ENCODE data around the gene KRTAP5-10.
"Not testable (repeated sequence)": the region's sequence is repeated elsewhere in the genome, so short reads cannot be mapped to it uniquely, and the experiment has no call there.

The KRTAP5-10 gene

DNA sequence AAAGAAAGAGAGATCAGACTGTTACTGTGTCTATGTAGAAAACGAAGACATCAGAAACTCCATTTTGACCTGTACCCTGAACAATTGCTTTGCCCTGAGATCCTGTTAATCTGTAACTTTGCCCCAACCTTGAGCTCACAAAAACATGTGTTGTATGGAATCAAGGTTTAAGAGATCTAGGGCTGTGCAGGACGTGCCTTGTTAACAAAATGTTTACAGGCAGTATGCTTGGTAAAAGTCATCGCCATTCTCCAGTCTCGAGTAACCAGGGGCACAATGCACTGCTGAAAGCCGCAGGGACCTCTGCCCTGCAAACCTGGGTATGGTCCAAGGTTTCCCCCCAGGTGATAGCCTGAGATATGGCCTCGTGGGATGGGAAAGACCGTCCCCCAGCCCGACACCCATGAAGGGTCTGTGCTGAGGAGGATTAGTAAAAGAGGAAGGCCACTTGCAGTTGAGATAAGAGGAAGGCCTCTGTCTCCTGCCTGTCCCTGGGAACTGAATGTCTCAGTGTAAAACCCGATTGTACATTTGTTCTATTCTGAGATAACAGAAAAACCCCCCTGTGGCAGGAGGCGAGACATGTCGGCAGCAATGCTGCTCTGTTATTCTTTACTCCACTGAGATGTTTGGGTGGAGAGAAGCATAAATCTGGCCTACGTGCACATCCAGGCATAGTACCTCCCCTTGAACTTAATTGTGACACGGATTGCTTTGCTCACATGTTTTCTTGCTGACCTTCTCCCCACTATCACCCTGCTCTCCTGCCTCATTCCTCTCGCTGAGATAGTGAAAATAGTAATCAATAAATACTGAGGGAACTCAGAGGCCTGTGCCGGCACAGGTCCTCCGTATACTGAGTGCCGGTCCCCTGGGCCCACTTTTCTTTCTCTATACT is 30.4 kb upstream of the KRTAP5-10 start:
- not testable (repeated sequence) for H3K4me3 ChIP-seq (ENCODE audit: low read depth, low read length); H3K4me1 ChIP-seq (ENCODE audit: control insufficient read depth, insufficient read depth, low read length, unreplicated experiment); H3K27me3 ChIP-seq (ENCODE audit: insufficient read depth, low read length); H3K27ac ChIP-seq (ENCODE audit: low read depth, low read length); H2AFZ ChIP-seq (ENCODE audit: low read length, unreplicated experiment); H3K79me2 ChIP-seq (ENCODE audit: control insufficient read depth, insufficient read depth, low read length, unreplicated experiment); H3K36me3 ChIP-seq (ENCODE audit: insufficient read depth, low read length)

DNA sequence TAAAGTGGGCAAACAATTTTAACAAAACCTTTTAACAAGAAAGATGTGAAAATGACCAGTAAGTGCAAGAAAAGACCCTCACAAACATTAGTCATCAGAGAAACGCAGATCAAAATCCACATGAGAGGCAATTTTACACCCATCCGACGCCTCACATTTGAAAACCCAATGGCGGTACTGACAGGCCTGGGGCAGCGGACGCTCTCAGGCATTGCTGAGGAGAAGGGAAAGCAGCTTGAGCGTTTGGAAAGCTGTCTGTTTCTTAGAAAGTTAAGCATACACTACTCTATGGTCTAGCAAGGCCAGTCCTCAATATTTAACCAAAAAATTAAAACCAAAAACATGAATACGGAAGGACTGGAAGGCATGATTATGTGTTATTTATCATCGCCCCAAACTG is 29.5 kb upstream of the KRTAP5-10 start:
- H3K36me3 ChIP-seq (ENCODE audit: insufficient read depth, low read length), result no peaks in the 10 kb centered on the region
- H2AFZ ChIP-seq (ENCODE audit: low read length, unreplicated experiment), result no peak overlapping the region
- peaks cover 4% of the 10 kb centered on the region; the same call in 1 of the 2 replicates for H3K27me3 ChIP-seq (ENCODE audit: insufficient read depth, low read length)
- H3K4me1 ChIP-seq (ENCODE audit: control insufficient read depth, insufficient read depth, low read length, unreplicated experiment), result no peaks in the 10 kb centered on the region
- H3K79me2 ChIP-seq (ENCODE audit: control insufficient read depth, insufficient read depth, low read length, unreplicated experiment), result no peaks in the 10 kb centered on the region
- H3K27ac ChIP-seq (ENCODE audit: low read depth, low read length), result no peak overlapping the region
- H3K4me3 ChIP-seq (ENCODE audit: low read depth, low read length), result no peak overlapping the region

DNA sequence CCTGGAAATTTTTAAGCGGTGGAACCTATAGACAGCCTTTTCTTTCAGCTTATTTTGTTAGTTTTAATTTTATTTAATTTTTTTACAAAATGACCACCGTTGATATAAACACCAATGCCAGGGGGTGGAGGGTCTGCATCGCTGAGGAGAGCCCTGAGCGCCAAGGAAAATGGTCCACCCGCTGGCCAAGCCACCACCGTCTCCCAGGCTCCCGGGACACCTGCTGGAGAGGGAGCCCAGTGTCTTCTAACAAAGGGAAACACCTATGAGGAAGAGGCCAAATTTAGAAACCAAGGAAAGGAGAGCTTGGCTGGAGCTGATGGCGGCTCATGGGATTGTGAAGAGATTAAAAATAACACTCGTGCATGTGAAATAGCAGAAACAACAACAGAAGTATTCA is 27.8 kb upstream of the KRTAP5-10 start:
- no peaks in the 10 kb centered on the region for H3K4me1 ChIP-seq (ENCODE audit: control insufficient read depth, insufficient read depth, low read length, unreplicated experiment)
- H3K4me3 ChIP-seq (ENCODE audit: low read depth, low read length), result no peak overlapping the region
- no peaks in the 10 kb centered on the region for H3K36me3 ChIP-seq (ENCODE audit: insufficient read depth, low read length)
- H3K79me2 ChIP-seq (ENCODE audit: control insufficient read depth, insufficient read depth, low read length, unreplicated experiment), result no peaks in the 10 kb centered on the region
- no peak overlapping the region for H3K27ac ChIP-seq (ENCODE audit: low read depth, low read length)
- H3K27me3 ChIP-seq (ENCODE audit: insufficient read depth, low read length), result peaks cover 18% of the 10 kb centered on the region; the same call in 1 of the 2 replicates
- no peak overlapping the region for H2AFZ ChIP-seq (ENCODE audit: low read length, unreplicated experiment)

DNA sequence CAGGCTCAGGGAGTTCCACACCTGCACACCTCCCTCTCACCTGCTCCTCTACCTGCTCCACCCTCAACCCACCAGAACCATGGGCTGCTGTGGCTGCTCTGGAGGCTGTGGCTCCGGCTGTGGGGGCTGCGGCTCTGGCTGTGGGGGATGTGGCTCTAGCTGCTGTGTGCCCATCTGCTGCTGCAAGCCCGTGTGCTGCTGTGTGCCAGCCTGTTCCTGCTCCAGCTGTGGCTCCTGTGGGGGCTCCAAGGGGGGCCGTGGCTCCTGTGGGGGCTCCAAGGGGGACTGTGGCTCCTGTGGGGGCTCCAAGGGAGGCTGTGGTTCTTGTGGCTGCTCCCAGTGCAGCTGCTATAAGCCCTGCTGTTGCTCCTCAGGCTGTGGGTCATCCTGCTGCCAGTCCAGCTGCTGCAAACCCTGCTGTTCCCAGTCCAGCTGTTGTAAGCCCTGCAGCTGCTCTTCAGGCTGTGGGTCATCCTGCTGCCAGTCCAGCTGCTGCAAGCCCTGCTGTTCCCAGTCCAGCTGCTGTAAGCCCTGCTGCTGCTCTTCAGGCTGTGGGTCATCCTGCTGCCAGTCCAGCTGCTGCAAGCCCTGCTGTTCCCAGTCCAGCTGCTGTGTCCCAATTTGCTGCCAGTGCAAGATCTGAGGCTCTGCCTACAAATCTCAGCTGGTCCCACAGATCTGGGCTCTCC is 27.2 kb upstream of the KRTAP5-10 start, which contains the start of gene KRTAP5-8:
TSS of gene KRTAP5-8 (plus strand) at position 49 of the 689 bp plus-strand sequence. CDS start at position 80, 31 bp downstream.
- H2AFZ ChIP-seq (ENCODE audit: low read length, unreplicated experiment); H3K27ac ChIP-seq (ENCODE audit: low read depth, low read length); H3K36me3 ChIP-seq (ENCODE audit: insufficient read depth, low read length); H3K79me2 ChIP-seq (ENCODE audit: control insufficient read depth, insufficient read depth, low read length, unreplicated experiment); H3K4me1 ChIP-seq (ENCODE audit: control insufficient read depth, insufficient read depth, low read length, unreplicated experiment); H3K4me3 ChIP-seq (ENCODE audit: low read depth, low read length): not testable (repeated sequence)
- peaks cover 19% of the 10 kb centered on the region; the same call in 1 of the 2 replicates for H3K27me3 ChIP-seq (ENCODE audit: insufficient read depth, low read length)

DNA sequence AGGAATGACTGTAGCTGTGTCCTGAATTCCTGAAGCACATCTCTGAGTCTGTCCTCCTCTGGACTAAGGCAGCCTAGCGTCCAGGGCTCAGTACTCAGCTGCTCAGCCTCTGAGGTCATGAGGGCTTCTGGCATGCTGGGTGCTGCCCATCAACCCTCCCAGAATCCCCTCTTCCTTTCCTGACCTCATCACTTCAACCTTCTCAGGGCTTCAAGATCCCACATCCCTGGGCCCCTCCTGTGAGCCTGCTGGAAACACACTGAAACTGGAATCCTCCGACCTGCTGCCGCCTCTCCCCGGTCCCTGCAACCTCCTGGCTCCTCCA is 26.7 kb upstream of the KRTAP5-10 start:
- H3K79me2 ChIP-seq (ENCODE audit: control insufficient read depth, insufficient read depth, low read length, unreplicated experiment), result no peaks in the 10 kb centered on the region
- no peak overlapping the region for H2AFZ ChIP-seq (ENCODE audit: low read length, unreplicated experiment)
- H3K27ac ChIP-seq (ENCODE audit: low read depth, low read length), result no peak overlapping the region
- H3K4me3 ChIP-seq (ENCODE audit: low read depth, low read length), result no peak overlapping the region
- no peaks in the 10 kb centered on the region for H3K4me1 ChIP-seq (ENCODE audit: control insufficient read depth, insufficient read depth, low read length, unreplicated experiment)
- peaks cover 23% of the 10 kb centered on the region; the same call in 1 of the 2 replicates for H3K27me3 ChIP-seq (ENCODE audit: insufficient read depth, low read length)
- H3K36me3 ChIP-seq (ENCODE audit: insufficient read depth, low read length), result no peaks in the 10 kb centered on the region

DNA sequence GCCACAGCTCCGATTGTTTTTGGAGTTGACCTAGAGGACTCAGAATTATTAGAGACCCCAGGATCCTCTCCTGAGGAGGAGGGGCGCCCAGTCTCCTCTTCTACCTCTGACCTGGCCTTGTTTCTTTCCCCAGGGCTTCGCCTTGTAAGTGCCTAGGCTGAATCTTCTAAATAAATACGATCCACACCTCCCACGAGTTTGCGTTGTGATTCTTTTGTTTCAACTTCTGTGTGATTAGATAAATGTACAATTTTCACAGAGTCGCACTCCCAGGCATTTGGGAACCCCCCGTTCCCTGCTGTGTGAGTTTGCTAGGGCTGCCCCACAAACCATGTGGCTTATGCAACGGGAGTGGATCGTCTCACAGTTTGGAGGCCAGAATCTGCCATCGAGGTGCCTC is 26.3 kb upstream of the KRTAP5-10 start:
- H3K4me1 ChIP-seq (ENCODE audit: control insufficient read depth, insufficient read depth, low read length, unreplicated experiment), result no peaks in the 10 kb centered on the region
- H3K36me3 ChIP-seq (ENCODE audit: insufficient read depth, low read length), result no peaks in the 10 kb centered on the region
- no peak overlapping the region for H3K27ac ChIP-seq (ENCODE audit: low read depth, low read length)
- no peak overlapping the region for H3K4me3 ChIP-seq (ENCODE audit: low read depth, low read length)
- H2AFZ ChIP-seq (ENCODE audit: low read length, unreplicated experiment), result no peak overlapping the region
- peaks cover 27% of the 10 kb centered on the region; the same call in 1 of the 2 replicates for H3K27me3 ChIP-seq (ENCODE audit: insufficient read depth, low read length)
- H3K79me2 ChIP-seq (ENCODE audit: control insufficient read depth, insufficient read depth, low read length, unreplicated experiment), result no peaks in the 10 kb centered on the region

DNA sequence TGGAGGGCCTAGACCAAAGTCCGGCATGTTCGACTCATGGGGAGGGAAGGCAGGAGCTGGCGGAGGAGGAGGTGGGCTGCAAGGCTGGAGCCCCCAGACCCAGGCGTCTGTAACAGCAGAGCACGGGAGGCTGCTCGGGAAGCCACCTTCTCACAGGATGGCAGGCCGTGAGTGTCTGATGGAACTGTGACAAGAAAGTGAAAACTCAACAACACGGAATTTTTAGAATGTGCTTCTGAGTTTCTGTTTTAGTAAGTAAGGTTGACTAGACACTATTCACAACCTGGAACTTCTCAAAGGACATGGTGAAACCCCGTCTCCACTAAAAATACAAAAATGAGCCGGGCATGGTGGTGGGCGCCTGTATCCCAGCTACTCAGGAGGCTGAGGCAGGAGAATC is 25.4 kb upstream of the KRTAP5-10 start:
- not testable (repeated sequence) for H3K4me1 ChIP-seq (ENCODE audit: control insufficient read depth, insufficient read depth, low read length, unreplicated experiment); H3K36me3 ChIP-seq (ENCODE audit: insufficient read depth, low read length); H3K79me2 ChIP-seq (ENCODE audit: control insufficient read depth, insufficient read depth, low read length, unreplicated experiment); H2AFZ ChIP-seq (ENCODE audit: low read length, unreplicated experiment); H3K4me3 ChIP-seq (ENCODE audit: low read depth, low read length); H3K27ac ChIP-seq (ENCODE audit: low read depth, low read length)
- H3K27me3 ChIP-seq (ENCODE audit: insufficient read depth, low read length), result peaks cover 30% of the 10 kb centered on the region; the same call in 1 of the 2 replicates

DNA sequence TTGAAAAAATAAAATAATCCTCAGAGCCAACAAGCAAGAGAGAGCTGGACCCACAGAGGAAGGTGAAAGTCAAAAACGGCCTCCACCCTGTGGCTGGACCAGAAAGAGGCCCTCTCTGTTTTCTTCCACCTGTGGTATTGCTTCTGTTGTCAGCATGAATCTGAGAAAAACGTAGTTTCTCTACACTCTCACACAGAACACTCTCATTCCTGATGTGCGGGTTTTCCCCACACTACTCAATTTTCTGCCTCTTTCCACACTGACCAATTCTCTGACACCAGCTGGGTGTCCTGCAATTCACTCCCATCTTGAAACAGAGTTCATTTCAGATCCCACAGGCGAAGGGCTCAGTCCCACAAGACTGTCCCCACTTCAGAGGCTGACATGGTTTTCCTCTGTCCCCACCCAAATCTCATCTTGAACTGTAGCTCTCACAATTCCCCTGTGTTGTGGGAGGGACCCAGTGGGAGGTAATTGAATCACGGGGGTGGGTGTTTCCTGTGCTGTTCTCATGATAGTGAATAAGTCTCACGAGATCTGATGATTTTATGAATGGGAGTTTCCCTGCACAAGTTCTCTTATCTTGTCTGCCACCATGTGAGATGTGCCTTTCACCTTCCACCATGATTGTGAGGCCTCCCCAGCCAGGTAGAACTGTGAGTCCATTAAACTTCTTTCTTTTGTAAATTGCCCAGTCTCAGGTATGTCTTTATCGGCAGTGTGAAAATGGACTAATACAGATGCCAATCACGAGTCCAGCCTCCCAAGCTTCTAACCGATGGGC is 24.6 kb upstream of the KRTAP5-10 start:
- H2AFZ ChIP-seq (ENCODE audit: low read length, unreplicated experiment); H3K79me2 ChIP-seq (ENCODE audit: control insufficient read depth, insufficient read depth, low read length, unreplicated experiment); H3K4me1 ChIP-seq (ENCODE audit: control insufficient read depth, insufficient read depth, low read length, unreplicated experiment); H3K4me3 ChIP-seq (ENCODE audit: low read depth, low read length); H3K27ac ChIP-seq (ENCODE audit: low read depth, low read length); H3K36me3 ChIP-seq (ENCODE audit: insufficient read depth, low read length): not testable (repeated sequence)
- H3K27me3 ChIP-seq (ENCODE audit: insufficient read depth, low read length), result peaks cover 38% of the 10 kb centered on the region; the same call in 1 of the 2 replicates

DNA sequence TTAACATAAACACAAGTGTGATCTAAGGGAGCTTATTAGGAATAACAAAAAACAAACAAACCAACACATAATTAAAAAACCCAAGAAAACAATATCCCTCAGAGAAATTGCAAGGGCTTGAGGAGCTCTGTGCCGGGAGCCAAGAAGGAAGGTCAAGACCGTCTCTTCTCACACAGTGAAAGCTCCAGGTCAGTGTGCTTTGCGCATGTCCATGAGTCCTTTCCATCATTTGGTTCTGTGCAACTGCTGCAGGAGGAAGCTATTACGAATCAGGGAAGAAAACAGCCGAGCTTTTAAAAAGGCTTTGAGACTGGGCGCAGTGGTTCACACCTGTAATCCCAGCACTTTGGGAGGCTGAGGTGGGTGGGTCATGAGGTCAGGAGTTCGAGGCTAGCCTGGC is 23.0 kb upstream of the KRTAP5-10 start:
- no peak overlapping the region for H3K4me3 ChIP-seq (ENCODE audit: low read depth, low read length)
- no peak overlapping the region for H2AFZ ChIP-seq (ENCODE audit: low read length, unreplicated experiment)
- H3K27ac ChIP-seq (ENCODE audit: low read depth, low read length), result no peak overlapping the region
- no peaks in the 10 kb centered on the region for H3K36me3 ChIP-seq (ENCODE audit: insufficient read depth, low read length)
- H3K4me1 ChIP-seq (ENCODE audit: control insufficient read depth, insufficient read depth, low read length, unreplicated experiment), result no peaks in the 10 kb centered on the region
- H3K27me3 ChIP-seq (ENCODE audit: insufficient read depth, low read length), result peaks cover 50% of the 10 kb centered on the region
- no peaks in the 10 kb centered on the region for H3K79me2 ChIP-seq (ENCODE audit: control insufficient read depth, insufficient read depth, low read length, unreplicated experiment)

DNA sequence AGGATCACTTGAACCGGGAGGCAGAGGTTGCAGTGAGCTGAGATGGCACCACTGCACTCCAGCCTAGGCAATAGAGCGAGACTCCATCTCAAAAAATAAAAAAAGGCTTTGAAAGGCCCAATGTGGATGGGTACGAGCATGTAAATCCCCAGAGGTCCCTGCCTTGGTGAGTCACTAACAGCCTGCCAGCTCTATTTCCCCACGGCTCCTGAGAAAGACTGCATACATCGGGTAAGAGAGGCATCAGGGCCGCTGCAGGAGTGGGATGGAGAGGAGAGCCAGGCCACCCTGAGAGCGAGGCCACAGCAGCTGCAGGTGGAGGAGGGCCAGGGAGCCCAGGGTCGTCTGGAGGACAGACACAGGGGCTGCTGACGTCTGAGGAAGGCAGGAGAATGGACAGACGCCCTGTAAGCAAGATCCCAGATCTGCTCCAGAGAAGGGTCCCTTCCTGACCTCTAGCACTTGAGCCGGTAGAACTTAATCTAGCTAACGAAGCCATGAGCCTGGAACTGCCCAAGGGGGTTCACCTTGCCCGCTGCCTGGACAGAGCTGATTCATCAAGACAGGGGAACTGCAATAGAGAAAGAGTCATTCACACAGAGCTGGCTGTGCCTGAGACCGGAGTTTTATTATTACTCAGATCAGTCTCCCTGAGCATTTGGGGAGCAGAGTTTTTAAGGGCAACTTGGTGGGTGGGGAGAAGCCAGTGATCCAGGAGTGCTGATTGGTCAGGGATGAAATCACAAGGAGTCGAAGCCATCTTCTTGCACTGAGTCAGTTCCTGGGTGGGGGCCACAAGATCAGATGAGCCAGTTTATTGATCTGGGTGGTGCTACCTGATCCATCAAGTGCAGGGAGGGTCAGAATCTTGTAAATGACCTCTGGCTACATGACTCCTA is 22.2 kb upstream of the KRTAP5-10 start:
- Histone ChIP-seq H3K27ac (ENCODE audit: low read depth, low read length) (no peak overlapping the region), H3K4me1 (ENCODE audit: control insufficient read depth, insufficient read depth, low read length, unreplicated experiment) (no peaks in the 10 kb centered on the region), H3K27me3 (ENCODE audit: insufficient read depth, low read length) (peaks cover 57% of the 10 kb centered on the region), H3K4me3 (ENCODE audit: low read depth, low read length) (no peak overlapping the region), H2AFZ (ENCODE audit: low read length, unreplicated experiment) (no peak overlapping the region), H3K36me3 (ENCODE audit: insufficient read depth, low read length) (no peaks in the 10 kb centered on the region), H3K79me2 (ENCODE audit: control insufficient read depth, insufficient read depth, low read length, unreplicated experiment) (no peaks in the 10 kb centered on the region)
